Left lung (tissue), 10 donors: Measurements from ENCODE around the gene TMUB1. TPM values are rescaled to one million over a fixed set of nuclear protein-coding genes. Genes with fewer than 3 reads are reported as not detected.
A peak's percentile ranks its signal among the peaks of the same experiment; 100 is the strongest.

ENCODE experiments used
- ATAC-seq: fragments of 200-7000 bp; cut with Tn5 transposase; one replicate; pipeline ENCODE4 v1.9.1; 2020; ENCODE audit warnings: moderate library complexity
- DNase-seq, 4 donors: peaks; one replicate each; pipeline ENCODE4 v3.0.0-alpha.2; 2013 to 2020
- H3K27ac ChIP-seq, 2 donors: fragments of 200-600 bp; sonication (generic) in 1 of 2; one replicate each; pipeline versions ENCODE4 v1.5.0 to v1.8.0; 2020 to 2021
- H3K27me3 ChIP-seq, 2 donors: fragments of 200-600 bp; sonication (generic) in 1 of 2; one replicate each; pipeline versions ENCODE4 v1.5.0 to v1.8.0; 2020 to 2021
- H3K36me3 ChIP-seq, 2 donors: fragments of 200-600 bp; sonication (generic) in 1 of 2; one replicate each; pipeline versions ENCODE4 v1.5.0 to v1.8.0; 2020 to 2021
- H3K4me1 ChIP-seq, 2 donors: fragments of 200-600 bp; one replicate each; pipeline ENCODE4 v1.8.0; 2021
- H3K4me3 ChIP-seq, 2 donors: fragments of 200-600 bp; sonication (generic) in 1 of 2; one replicate each; pipeline versions ENCODE4 v1.5.0 to v1.8.0; 2020 to 2021; ENCODE audit warnings: mild to moderate bottlenecking in 1 of 2
- H3K9me3 ChIP-seq, 2 donors: fragments of 200-600 bp; sonication (generic) in 1 of 2; one replicate each; pipeline versions ENCODE4 v1.5.0 to v1.8.0; 2020 to 2021
- intact Hi-C, 2 donors: fragments of 100-400 bp; cut with DNase I; formaldehyde crosslinking; loops; one replicate each; pipeline versions ENCODE4 v1.11.2 to v1.14.2; 2022
- polyA plus RNA-seq, 6 donors: library from polyadenylated mRNA; unstranded; fragments of 120-200 nt; gene quantifications; one replicate each; pipeline ENCODE4 v1.2.1, GENCODE V29; 2013; ENCODE audit not compliant: insufficient read length in 6 of 6
- total RNA-seq, 2 donors: library from RNA; stranded (reverse); fragmentation: NEBNext Ultra II Directional; extraction: Animal tissue kit (Norgen Biotek cat#: 25700); gene quantifications; one replicate each; pipeline ENCODE4 v1.2.1, GENCODE V29; 2021
- TF ChIP-seq, protein P1 (sequence below), 2 donors: fragments of 200-600 bp; sonication (generic) in 1 of 2; IDR thresholded peaks; one replicate each; pipeline versions ENCODE4 v1.5.0 to v1.8.0; 2021; ENCODE audit warnings: antibody characterized with exemption in 2 of 2
- donor health status: DM: no; HTN: yes; CAD: no.
- donor health status: DM: no; HTN: no; CAD: no.

The TMUB1 gene
- total and polyA plus RNA-seq, 8 donors: 21.2 to 49.1 (median 24.5) TPM

DNA sequence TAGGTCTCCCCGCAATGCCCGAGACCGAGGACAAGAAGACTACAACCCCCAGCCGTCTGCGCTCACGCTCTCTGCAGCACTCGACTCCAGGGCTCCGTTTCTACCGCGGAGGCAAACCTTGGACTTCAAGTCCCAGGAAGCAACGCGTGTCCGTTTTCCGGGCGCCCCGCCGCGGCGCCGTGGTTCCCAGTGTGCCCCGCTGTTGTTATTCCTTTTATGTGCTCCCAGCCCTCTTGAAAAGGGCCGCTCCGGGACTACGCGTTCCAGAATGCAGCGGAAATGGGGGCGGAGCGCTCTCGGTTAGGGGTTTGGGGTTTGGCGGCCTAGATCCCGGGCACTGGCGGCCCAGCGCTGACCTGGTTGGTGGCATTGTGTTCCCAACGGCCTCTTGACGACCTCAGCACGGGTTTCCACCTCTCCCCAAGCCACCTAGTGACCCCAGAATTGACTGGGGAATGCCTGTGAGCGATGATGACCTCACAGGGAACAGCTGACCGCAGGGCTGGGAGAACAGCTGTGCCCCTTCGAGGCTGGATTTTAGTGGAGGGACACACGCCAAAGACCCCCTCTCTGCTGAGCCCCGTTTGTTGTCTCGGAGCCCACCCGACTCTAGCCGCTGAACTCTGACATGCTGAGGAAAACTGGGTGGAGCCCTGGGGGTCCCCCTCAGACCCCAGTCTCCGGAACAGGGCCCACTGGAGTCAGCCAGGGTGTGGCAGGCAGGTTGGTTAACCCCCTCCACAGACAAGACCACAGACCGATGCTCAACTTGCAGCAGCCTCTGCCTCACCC is 25.1 kb downstream of the TMUB1 start:
- TF ChIP-seq, protein P1, sequence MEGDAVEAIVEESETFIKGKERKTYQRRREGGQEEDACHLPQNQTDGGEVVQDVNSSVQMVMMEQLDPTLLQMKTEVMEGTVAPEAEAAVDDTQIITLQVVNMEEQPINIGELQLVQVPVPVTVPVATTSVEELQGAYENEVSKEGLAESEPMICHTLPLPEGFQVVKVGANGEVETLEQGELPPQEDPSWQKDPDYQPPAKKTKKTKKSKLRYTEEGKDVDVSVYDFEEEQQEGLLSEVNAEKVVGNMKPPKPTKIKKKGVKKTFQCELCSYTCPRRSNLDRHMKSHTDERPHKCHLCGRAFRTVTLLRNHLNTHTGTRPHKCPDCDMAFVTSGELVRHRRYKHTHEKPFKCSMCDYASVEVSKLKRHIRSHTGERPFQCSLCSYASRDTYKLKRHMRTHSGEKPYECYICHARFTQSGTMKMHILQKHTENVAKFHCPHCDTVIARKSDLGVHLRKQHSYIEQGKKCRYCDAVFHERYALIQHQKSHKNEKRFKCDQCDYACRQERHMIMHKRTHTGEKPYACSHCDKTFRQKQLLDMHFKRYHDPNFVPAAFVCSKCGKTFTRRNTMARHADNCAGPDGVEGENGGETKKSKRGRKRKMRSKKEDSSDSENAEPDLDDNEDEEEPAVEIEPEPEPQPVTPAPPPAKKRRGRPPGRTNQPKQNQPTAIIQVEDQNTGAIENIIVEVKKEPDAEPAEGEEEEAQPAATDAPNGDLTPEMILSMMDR (IDR thresholded peaks at IDR 0.05): no peak
- peak overlapping the region; percentile 87 to 93 for H3K4me3 ChIP-seq
- peak; percentile 98 to 100 (median 99) for DNase-seq
- H3K36me3 ChIP-seq: peaks cover 0 to 16% of the 10 kb centered on the region in 2 donors
- ATAC-seq: peak; percentile 76
- H3K27me3 ChIP-seq: no peaks in the 10 kb centered on the region
- intact Hi-C loops: no loop called here
- H3K4me1 ChIP-seq: peaks cover 33 to 61% of the 10 kb centered on the region in 2 donors
- H3K9me3 ChIP-seq: no peaks in the 10 kb centered on the region
- peak overlapping the region; percentile 96 to 98 for H3K27ac ChIP-seq

DNA sequence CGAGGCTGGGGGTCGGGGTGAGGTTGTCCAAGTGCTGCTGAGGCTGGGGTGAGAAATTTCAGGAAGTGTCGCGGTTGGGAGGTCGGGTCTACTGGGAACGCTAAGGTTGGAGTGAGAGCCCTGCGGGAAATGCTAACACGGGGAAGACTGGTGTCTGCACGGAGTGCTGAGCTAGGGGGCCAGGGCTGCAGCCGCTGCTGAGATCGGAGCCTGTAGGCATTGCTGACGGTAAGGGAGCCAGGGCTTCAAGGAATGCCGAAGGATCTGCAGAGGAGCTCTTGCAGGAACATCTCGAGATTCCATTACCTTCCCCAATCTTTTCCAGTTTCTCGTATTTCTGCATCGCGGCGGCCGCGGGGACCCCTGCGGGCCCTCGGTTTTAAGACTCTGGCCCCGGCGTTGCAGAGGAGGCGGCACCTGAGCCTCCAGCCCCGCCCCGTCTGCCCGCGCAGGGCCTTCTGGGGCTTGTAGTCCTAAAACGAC is 25.7 kb downstream of the TMUB1 start, which contains the start of gene CDK5:
Gene CDK5 (minus strand): TSS at position 392 of the 483 bp plus-strand sequence. CDS start 49 bp downstream, at position 343.
- peak within 1 kb of the TSS; percentile 87 to 93 for H3K4me3 ChIP-seq
- peaks cover 0 to 13% of the 10 kb centered on the region in 2 donors for H3K36me3 ChIP-seq
- peak within 1 kb of the TSS; percentile 96 to 98 for H3K27ac ChIP-seq
- peaks cover 31 to 60% of the 10 kb centered on the region in 2 donors for H3K4me1 ChIP-seq
- ATAC-seq (no peak), DNase-seq (no peak)
- H3K9me3 ChIP-seq: no peaks in the 10 kb centered on the region
- no peaks in the 10 kb centered on the region for H3K27me3 ChIP-seq
- TF ChIP-seq, protein P1 (IDR thresholded peaks at IDR 0.05): no peak
- intact Hi-C loops: no loop called here

DNA sequence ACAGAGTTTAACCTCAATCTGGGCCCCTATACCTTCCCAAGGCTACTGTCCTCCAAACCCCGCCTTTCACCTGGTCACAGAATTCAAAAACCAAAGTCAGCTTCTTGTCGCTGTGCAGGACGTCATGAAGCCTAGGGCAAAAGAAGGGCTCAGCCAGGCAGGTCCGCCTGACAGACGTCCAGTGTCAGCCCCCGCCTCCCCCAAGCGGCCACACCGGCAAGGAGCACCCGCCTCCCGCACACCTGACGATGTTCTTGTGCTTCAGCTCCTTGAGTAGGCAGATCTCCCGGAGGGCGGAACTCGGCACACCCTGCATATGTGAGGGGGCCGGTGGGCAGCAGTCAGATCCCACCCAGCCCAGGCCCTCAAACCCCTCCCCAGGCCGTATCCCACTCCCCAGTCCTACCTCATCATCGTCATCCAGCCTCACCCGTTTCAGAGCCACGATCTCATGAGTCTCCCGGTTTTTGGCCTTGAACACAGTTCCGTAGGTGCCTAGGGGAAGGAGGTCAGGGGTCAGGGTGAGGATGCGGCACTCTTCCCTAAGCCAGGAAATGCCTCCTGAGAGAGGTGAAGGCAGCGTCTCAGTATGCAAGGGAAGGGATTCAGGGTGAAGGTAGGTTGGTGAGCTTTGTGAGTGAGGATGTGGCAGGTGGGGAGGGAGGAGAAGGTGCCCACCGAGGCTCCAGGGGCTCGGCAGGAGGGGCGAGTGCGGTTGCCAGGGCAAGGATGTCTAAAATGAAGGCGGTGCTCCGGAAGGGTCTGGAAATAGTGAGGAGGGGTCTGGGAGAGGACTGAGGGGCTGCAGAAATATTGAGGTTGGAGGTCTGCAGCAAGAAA is 26.4 kb downstream of the TMUB1 start:
- H3K36me3 ChIP-seq: peaks cover 0 to 6% of the 10 kb centered on the region in 2 donors
- peak overlapping the region; percentile 87 to 93 for H3K4me3 ChIP-seq
- no peaks in the 10 kb centered on the region for H3K27me3 ChIP-seq
- DNase-seq (peak in 1 of 4 donors; percentile 80), ATAC-seq (no peak)
- intact Hi-C loops: no loop called here
- no peaks in the 10 kb centered on the region for H3K9me3 ChIP-seq
- H3K27ac ChIP-seq: peak overlapping the region in 1 of 2 donors; percentile 96
- TF ChIP-seq, protein P1 (IDR thresholded peaks at IDR 0.05): no peak
- H3K4me1 ChIP-seq: peaks cover 28 to 53% of the 10 kb centered on the region in 2 donors

DNA sequence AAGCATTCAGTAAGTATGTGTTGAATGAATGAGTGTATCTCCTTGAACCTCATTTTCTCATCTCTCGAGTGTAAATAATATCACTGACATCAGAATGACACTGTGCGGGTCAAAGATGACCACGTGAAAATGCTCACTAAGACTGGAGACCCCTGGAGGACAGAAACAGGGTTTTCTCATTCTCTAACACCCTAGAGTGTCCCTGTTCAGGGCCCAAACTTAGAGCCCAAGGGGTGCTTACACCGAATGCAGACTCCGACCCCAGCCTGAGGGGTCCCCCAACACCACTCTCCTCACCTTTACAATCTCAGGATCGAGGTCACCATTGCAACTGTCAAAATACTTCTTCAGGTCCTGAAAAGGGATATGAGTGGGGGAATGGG is 27.0 kb downstream of the TMUB1 start:
- no peak overlapping the region for H3K4me3 ChIP-seq
- DNase-seq (no peak), ATAC-seq (no peak)
- H3K9me3 ChIP-seq: no peaks in the 10 kb centered on the region
- peaks cover 0 to 4% of the 10 kb centered on the region in 2 donors for H3K36me3 ChIP-seq
- peaks cover 0 to 5% of the 10 kb centered on the region in 2 donors for H3K27me3 ChIP-seq
- intact Hi-C loops: no loop called here
- H3K27ac ChIP-seq: no peak overlapping the region
- H3K4me1 ChIP-seq: peaks cover 23 to 52% of the 10 kb centered on the region in 2 donors
- TF ChIP-seq, protein P1 (IDR thresholded peaks at IDR 0.05): no peak
